ENCODE data around the gene CPED1.

DNA sequence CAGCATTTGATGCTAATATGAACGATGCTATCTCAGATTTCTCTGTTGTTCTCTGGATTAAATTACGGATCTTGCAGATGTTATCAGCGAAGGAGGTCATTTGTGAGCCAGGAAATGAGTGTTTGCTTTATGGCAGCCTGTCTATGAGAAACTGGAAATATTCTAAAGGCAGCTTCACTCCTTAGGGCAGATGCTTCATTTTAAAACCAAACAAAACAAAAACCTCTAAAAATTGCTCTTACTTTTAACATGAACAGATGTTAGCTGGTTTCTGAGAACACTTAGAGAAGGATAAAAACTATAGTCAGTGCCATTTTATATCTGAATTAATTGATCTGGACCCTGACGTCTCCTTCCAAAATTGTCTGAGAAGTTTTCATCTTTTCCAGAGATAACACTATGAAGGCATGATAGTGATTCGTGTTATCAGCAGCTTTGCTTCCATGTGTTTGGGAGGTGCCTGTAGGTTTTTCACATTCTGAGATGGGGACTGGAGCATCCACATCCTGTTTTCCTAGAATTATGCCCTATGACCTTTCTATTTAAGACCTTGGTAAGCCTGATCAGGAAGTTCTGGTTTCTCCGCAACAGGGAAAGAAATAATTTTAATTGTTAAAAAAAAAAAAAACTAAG lies 53.1 kb downstream of the CPED1 start:
- TF ChIP-seq EZH2 (IDR thresholded peaks at IDR 0.05) = no peak
- TF ChIP-seq POLR2AphosphoS5 (IDR thresholded peaks at IDR 0.05; ENCODE audit: borderline replicate concordance, low read depth, low read length) = no peak
